Measurements from ENCODE around the gene SCT. TPM values are rescaled to one million over a fixed set of nuclear protein-coding genes. Genes with fewer than 3 reads are reported as not detected.

Gene SCT
- total RNA-seq, 1 donor from 2014 or later: 2.9 TPM

- no peak for DNase-seq (ENCODE audit: low spot score, unreplicated experiment)
- Mint-ChIP-seq H3K27ac (no peak overlapping the region), H3K4me3 (ENCODE audit: low read depth) (no peak overlapping the region), H3K36me3 (ENCODE audit: insufficient read depth) (peaks cover 15% of the 10 kb centered on the region), H3K27me3 (no peaks in the 10 kb centered on the region), H3K4me1 (ENCODE audit: low read depth) (no peaks in the 10 kb centered on the region), H3K9me3 (ENCODE audit: low read depth) (no peaks in the 10 kb centered on the region)
- no peak for TF ChIP-seq CTCF (IDR thresholded peaks at IDR 0.05; ENCODE audit: unreplicated experiment)
Observed at GRCh38 chr11:606245-606644, 20.7 kb downstream of the SCT start.

GRCh38 chr11:605286-606129 lies 21.5 kb downstream of the SCT start:
- Mint-ChIP-seq H3K4me1 (ENCODE audit: low read depth) (no peaks in the 10 kb centered on the region), H3K4me3 (ENCODE audit: low read depth) (no peak overlapping the region), H3K36me3 (ENCODE audit: insufficient read depth) (peaks cover 12% of the 10 kb centered on the region), H3K27me3 (no peaks in the 10 kb centered on the region), H3K9me3 (ENCODE audit: low read depth) (no peaks in the 10 kb centered on the region), H3K27ac (no peak overlapping the region)
- TF ChIP-seq CTCF (IDR thresholded peaks at IDR 0.05; ENCODE audit: unreplicated experiment): no peak
- DNase-seq (ENCODE audit: low spot score, unreplicated experiment): no peak

- H3K27me3 Mint-ChIP-seq: no peaks in the 10 kb centered on the region
- H3K27ac Mint-ChIP-seq: no peak overlapping the region
Observed at GRCh38 chr11:603154-603553, 23.8 kb downstream of the SCT start.

GRCh38 chr11:601573-602245 lies 25.3 kb downstream of the SCT start:
- no peak for DNase-seq (ENCODE audit: low spot score, unreplicated experiment)
- Mint-ChIP-seq H3K36me3 (ENCODE audit: insufficient read depth) (peaks cover 15% of the 10 kb centered on the region), H3K27me3 (no peaks in the 10 kb centered on the region), H3K27ac (peak overlapping the region; percentile 67), H3K4me1 (ENCODE audit: low read depth) (no peaks in the 10 kb centered on the region), H3K4me3 (ENCODE audit: low read depth) (no peak overlapping the region), H3K9me3 (ENCODE audit: low read depth) (no peaks in the 10 kb centered on the region)
- no peak for TF ChIP-seq CTCF (IDR thresholded peaks at IDR 0.05; ENCODE audit: unreplicated experiment)

More at GRCh38 chr11:603154-603553, 23.8 kb downstream of the SCT start:
- Mint-ChIP-seq H3K4me3 (ENCODE audit: low read depth) (no peak overlapping the region), H3K36me3 (ENCODE audit: insufficient read depth) (peaks cover 13% of the 10 kb centered on the region), H3K4me1 (ENCODE audit: low read depth) (no peaks in the 10 kb centered on the region), H3K9me3 (ENCODE audit: low read depth) (no peaks in the 10 kb centered on the region)
- TF ChIP-seq CTCF (IDR thresholded peaks at IDR 0.05; ENCODE audit: unreplicated experiment): no peak
- DNase-seq (ENCODE audit: low spot score, unreplicated experiment): no peak

- peaks cover 13% of the 10 kb centered on the region for H3K36me3 Mint-ChIP-seq (ENCODE audit: insufficient read depth)
- TF ChIP-seq CTCF (IDR thresholded peaks at IDR 0.05; ENCODE audit: unreplicated experiment): no peak
- no peak overlapping the region for H3K27ac Mint-ChIP-seq
- H3K4me3 Mint-ChIP-seq (ENCODE audit: low read depth): no peak overlapping the region
- DNase-seq (ENCODE audit: low spot score, unreplicated experiment): no peak
- H3K4me1 Mint-ChIP-seq (ENCODE audit: low read depth): no peaks in the 10 kb centered on the region
- no peaks in the 10 kb centered on the region for H3K9me3 Mint-ChIP-seq (ENCODE audit: low read depth)
- no peaks in the 10 kb centered on the region for H3K27me3 Mint-ChIP-seq
Observed at GRCh38 chr11:598005-598680, 28.8 kb downstream of the SCT start.
